ENCODE data around the gene DOCK1. TPM values are rescaled to one million over a fixed set of nuclear protein-coding genes. Genes with fewer than 3 reads are reported as not detected.

The DOCK1 gene
- total and polyA plus RNA-seq, 3 donors from 2014 or later, result 19.0 to 46.2 (median 32.0) TPM

DNA sequence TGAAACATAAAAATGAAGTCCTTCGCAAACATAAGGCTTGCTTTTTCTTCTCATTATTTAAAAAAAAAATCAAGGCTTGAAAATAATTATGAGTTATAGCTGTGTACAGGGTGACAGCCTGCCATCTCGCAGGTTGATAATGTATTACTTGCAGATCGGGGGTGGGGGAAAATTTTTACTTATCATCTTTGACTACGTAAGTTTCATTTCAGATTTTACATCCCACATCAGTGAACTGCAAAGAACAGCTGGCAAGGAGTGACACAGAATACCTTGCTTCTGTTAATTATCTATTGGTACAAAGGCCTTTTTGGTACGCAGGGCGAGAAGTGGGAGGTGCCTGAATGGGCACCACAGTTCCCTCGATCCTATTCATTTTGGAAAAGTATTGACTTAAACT lies 232.2 kb downstream of the DOCK1 start:
- DNase-seq, result no peak
- no peaks in the 10 kb centered on the region for H3K4me1 ChIP-seq
- intact Hi-C loops (cut with DNase I; ENCODE audit: low total_unique reads), result no loop called here
- H3K27me3 ChIP-seq, result no peaks in the 10 kb centered on the region
- 94% methylated on average over 7 of the region's 7 CpGs for WGBS, 2 donors
- TF ChIP-seq, protein P1, sequence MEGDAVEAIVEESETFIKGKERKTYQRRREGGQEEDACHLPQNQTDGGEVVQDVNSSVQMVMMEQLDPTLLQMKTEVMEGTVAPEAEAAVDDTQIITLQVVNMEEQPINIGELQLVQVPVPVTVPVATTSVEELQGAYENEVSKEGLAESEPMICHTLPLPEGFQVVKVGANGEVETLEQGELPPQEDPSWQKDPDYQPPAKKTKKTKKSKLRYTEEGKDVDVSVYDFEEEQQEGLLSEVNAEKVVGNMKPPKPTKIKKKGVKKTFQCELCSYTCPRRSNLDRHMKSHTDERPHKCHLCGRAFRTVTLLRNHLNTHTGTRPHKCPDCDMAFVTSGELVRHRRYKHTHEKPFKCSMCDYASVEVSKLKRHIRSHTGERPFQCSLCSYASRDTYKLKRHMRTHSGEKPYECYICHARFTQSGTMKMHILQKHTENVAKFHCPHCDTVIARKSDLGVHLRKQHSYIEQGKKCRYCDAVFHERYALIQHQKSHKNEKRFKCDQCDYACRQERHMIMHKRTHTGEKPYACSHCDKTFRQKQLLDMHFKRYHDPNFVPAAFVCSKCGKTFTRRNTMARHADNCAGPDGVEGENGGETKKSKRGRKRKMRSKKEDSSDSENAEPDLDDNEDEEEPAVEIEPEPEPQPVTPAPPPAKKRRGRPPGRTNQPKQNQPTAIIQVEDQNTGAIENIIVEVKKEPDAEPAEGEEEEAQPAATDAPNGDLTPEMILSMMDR (IDR thresholded peaks at IDR 0.05), result no peak
- TF ChIP-seq POLR2A (IDR thresholded peaks at IDR 0.05), result no peak
- H3K9me3 ChIP-seq, result no peaks in the 10 kb centered on the region
- no peak overlapping the region for H3K4me3 ChIP-seq
- no peak overlapping the region for H3K27ac ChIP-seq
- H3K36me3 ChIP-seq (ENCODE audit: low read depth, missing control alignments), result no peaks in the 10 kb centered on the region

DNA sequence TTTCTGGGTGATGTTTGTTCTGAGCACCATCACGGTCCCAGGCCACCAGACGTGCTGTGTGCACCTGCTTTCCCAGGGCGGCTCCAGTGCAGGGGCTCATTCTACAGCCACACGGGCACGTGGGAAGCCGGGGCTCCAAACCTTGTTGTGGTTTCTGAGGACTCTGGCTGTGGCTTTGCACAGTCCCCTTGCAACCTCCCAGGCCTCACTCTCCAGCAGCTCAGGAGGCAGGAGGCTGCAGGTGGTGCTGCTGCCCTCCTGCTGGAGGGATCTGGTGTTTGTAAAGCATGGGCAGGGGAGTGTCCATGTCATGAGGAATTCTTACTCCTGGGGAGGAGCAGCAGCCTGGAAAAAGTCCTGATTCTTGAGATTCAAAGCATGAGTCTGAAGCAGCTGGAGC lies 236.9 kb downstream of the DOCK1 start:
- no peaks in the 10 kb centered on the region for H3K36me3 ChIP-seq (ENCODE audit: low read depth, missing control alignments)
- no peaks in the 10 kb centered on the region for H3K27me3 ChIP-seq
- 84 to 94% methylated on average over 5 to 6 of the region's 6 CpGs for WGBS, 2 donors
- H3K4me3 ChIP-seq, result no peak overlapping the region
- TF ChIP-seq, protein P1 (IDR thresholded peaks at IDR 0.05), result no peak
- no peak for TF ChIP-seq POLR2A (IDR thresholded peaks at IDR 0.05)
- no peaks in the 10 kb centered on the region for H3K4me1 ChIP-seq
- no peaks in the 10 kb centered on the region for H3K9me3 ChIP-seq
- H3K27ac ChIP-seq, result no peak overlapping the region
- intact Hi-C loops (cut with DNase I; ENCODE audit: low total_unique reads), result no loop called here
- no peak for DNase-seq

DNA sequence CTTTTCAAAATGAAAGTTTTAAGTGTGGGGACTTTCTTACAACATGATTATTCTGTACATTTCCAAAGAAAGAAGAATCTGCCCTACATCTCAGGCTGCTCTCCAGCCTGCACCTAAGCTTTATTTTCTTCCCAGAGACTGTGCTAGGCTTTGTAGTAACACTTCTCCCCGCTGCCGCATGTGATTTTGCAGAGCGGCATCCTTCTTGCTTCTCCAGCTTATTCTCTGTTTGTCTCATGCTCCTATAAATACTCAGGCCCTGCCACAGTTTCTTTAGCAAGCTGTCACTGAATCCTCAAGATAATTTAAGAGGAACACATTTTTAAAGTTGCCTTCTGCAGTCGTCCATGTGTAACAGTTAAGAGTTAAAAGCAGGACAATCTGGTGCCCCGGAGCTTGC lies 237.6 kb downstream of the DOCK1 start:
- Histone ChIP-seq H3K36me3 (ENCODE audit: low read depth, missing control alignments) (no peaks in the 10 kb centered on the region), H3K27me3 (no peaks in the 10 kb centered on the region), H3K27ac (no peak overlapping the region), H3K4me3 (no peak overlapping the region), H3K9me3 (no peaks in the 10 kb centered on the region), H3K4me1 (no peaks in the 10 kb centered on the region)
- 87 to 88% methylated on average over 5 of the region's 5 CpGs for WGBS, 2 donors
- no peak for DNase-seq
- TF ChIP-seq, protein P1 (IDR thresholded peaks at IDR 0.05), result no peak
- TF ChIP-seq POLR2A (IDR thresholded peaks at IDR 0.05), result no peak
- intact Hi-C loops (cut with DNase I; ENCODE audit: low total_unique reads), result no loop called here

DNA sequence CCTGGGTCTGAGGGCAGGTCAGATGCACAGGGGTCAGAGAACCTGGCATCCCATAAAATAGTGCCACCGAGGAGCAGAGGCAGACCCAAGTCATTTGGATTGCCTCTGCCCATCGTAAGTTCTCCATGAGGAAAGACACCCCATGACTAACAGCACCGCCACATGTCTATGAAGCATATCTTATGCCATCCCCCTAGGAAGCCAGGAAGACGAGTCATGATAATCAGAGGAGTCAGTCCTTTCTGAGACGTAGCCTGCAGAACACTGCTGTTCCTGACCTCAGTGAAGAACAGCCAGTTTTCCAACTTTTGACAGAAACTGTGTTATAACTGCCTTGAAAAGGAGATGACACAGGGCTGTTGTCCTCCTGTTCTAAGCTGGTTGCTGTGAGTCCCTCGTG lies 239.9 kb downstream of the DOCK1 start:
- whole genome bisulfite sequencing, 2 donors, result 91 to 96% methylated on average over 4 to 6 of the region's 6 CpGs
- intact Hi-C loops (cut with DNase I; ENCODE audit: low total_unique reads), result no loop called here
- Histone ChIP-seq H3K27ac (no peak overlapping the region), H3K27me3 (no peaks in the 10 kb centered on the region), H3K4me1 (no peaks in the 10 kb centered on the region), H3K4me3 (no peak overlapping the region), H3K36me3 (ENCODE audit: low read depth, missing control alignments) (no peaks in the 10 kb centered on the region), H3K9me3 (no peaks in the 10 kb centered on the region)
- DNase-seq, result no peak
- no peak for TF ChIP-seq POLR2A (IDR thresholded peaks at IDR 0.05)
- TF ChIP-seq, protein P1 (IDR thresholded peaks at IDR 0.05), result no peak

DNA sequence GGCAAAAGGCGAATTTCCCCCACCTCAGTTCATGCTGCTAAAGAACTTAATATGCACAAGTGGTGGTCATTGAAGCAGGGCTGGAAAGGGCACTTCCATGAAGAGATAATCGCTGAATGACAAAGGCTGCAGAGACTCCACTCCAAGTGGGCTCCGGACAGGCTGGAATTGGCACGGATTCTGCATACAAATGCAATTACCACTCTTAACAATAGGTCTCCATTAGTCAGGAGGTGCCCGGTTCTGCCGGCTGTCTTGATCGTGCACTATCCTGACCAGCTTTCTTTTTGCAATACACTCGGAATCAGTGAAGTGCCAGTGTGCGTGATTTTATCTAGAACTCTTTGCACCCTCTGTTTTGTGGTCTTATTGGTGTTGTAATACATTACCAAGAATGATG lies 241.4 kb downstream of the DOCK1 start:
- Histone ChIP-seq H3K4me1 (no peaks in the 10 kb centered on the region), H3K27ac (no peak overlapping the region), H3K27me3 (no peaks in the 10 kb centered on the region), H3K4me3 (no peak overlapping the region), H3K9me3 (no peaks in the 10 kb centered on the region), H3K36me3 (ENCODE audit: low read depth, missing control alignments) (no peaks in the 10 kb centered on the region)
- WGBS, 2 donors, result 88 to 92% methylated on average over 9 of the region's 9 CpGs
- no peak for DNase-seq
- intact Hi-C loops (cut with DNase I; ENCODE audit: low total_unique reads), result no loop called here
- TF ChIP-seq, protein P1 (IDR thresholded peaks at IDR 0.05), result no peak
- TF ChIP-seq POLR2A (IDR thresholded peaks at IDR 0.05), result no peak
